Memory B cell (primary cell): ENCODE data around the gene ADCY9.

Experiments used
- ATAC-seq: fragments of 150-1000 bp; cut with Tn5 transposase; 2 replicates; pipeline ENCODE4 v1.10.0; 2021; ENCODE audit warnings: low read depth, mild to moderate bottlenecking, moderate library complexity
- DNase-seq, 2 donors: peaks; one replicate each; pipeline ENCODE4 v3.0.0; 2022; ENCODE audit warnings: low spot score in 2 of 2
- H3K27ac Mint-ChIP-seq: one replicate; pipeline ENCODE4 v1.8.0; 2022; ENCODE audit warnings: mild to moderate bottlenecking, moderate library complexity, mixed read lengths
- H3K27me3 Mint-ChIP-seq: one replicate; pipeline ENCODE4 v1.8.0; 2022; ENCODE audit warnings: mixed read lengths
- H3K36me3 Mint-ChIP-seq: one replicate; pipeline ENCODE4 v1.8.0; 2022; ENCODE audit warnings: mild to moderate bottlenecking, mixed read lengths
- H3K4me1 Mint-ChIP-seq: one replicate; pipeline ENCODE4 v1.8.0; 2022; ENCODE audit warnings: mixed read lengths
- H3K4me3 Mint-ChIP-seq: one replicate; pipeline ENCODE4 v1.8.0; 2022; ENCODE audit warnings: mild to moderate bottlenecking, moderate library complexity, mixed read lengths
- H3K9me3 Mint-ChIP-seq: one replicate; pipeline ENCODE4 v1.8.0; 2022; ENCODE audit warnings: mixed read lengths

Gene ADCY9

GRCh38 chr16:3915426-3916260, 200.6 kb downstream of the ADCY9 start:
- Mint-ChIP-seq H3K4me3 (no peak overlapping the region), H3K9me3 (peaks cover 9% of the 10 kb centered on the region), H3K27ac (no peak overlapping the region), H3K4me1 (no peaks in the 10 kb centered on the region), H3K36me3 (peaks cover 5% of the 10 kb centered on the region), H3K27me3 (peaks cover 6% of the 10 kb centered on the region)
- DNase-seq (no peak), ATAC-seq (no peak)

- H3K4me3 Mint-ChIP-seq: no peak overlapping the region
- H3K36me3 Mint-ChIP-seq: no peaks in the 10 kb centered on the region
- H3K27ac Mint-ChIP-seq: no peak overlapping the region
- ATAC-seq (no peak), DNase-seq (no peak)
- H3K4me1 Mint-ChIP-seq: no peaks in the 10 kb centered on the region
- no peaks in the 10 kb centered on the region for H3K9me3 Mint-ChIP-seq
- H3K27me3 Mint-ChIP-seq: no peaks in the 10 kb centered on the region
Measured at GRCh38 chr16:3912897-3913296, 203.3 kb downstream of the ADCY9 start.
